NCI-H510A (cell line): ENCODE results near the gene CAPSL.
"Not testable (repeated sequence)": the region's sequence is repeated elsewhere in the genome, so short reads cannot be mapped to it uniquely, and the experiment has no call there.

ENCODE experiments used
- DNase-seq: peaks from one replicate; lab custom pipeline; 2025; lab: John Stamatoyannopoulos, UW

The CAPSL gene

DNA sequence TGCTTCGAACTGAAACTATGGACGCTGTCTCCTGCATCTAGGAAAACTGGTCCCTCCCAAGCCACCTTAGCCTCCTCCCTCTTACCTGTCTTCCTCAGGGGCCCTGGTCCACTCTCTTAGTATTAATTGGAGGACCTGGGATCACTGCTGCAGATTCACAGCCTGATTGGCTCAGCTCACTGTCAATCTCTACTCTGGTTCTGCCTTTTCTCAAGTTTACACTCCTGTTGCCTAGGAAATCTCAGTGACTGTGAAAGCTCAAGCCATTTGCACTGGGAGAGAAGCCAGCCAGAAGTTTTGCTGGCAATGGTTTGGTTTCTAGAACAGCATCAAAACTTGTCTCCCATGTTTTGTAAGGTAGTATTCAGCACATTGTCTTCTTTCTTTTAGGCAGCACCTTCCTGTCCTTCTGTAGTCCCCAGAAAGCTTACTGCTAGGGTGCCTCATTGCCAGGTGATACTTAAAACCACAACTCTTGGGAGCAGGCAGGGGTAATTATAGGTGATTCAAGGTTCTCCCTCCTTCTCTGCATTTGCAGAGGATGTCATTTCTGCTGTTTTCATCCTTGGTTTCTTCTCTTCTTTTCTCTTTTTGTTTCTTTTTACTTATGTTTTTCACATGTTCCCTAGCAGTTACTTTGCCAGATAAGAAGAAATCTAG lies at the start of gene CAPSL:
CAPSL (minus strand) TSS at position 55 of the 660 bp plus-strand sequence. CDS start 17,502 bp downstream, outside the sequence.
- DNase-seq, result no peak

DNA sequence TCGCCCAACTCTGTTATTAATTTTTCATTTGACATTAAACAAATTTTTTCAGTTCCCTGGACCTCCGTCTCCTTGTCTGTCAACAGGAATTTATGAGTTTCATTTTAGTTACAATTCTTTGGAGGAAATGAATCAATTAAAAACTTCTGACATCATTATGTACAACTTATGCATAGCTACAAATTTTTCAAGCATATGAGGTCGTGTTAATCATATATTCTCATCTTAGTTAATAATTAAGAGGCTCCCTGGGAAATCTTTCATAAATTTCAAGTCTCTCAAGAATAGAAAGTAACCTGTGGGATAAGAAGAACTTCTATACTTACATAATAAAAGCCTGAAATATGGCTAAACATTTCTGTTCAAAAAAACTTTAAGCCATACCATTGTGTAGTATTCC lies 49.4 kb upstream of the CAPSL start:
- DNase-seq, result no peak

DNA sequence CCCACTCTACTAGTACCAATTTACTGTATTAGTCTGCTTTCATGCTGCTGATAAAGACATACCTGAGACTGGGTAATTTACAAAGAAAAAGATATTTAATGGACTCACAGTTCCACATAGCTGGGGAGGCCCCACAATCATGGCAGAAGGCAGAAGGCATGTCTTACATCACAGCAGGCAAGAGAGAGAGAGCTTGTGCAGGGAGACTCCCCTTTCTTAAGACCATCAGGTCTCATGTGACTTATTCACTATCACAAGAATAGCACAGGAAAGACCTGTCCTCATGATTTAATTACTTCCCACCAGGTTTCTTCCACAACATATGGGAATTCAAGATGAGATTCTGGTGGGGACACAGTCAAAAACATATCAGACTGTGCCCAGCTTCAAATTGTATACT lies 41.3 kb upstream of the CAPSL start:
- DNase-seq, result no peak

DNA sequence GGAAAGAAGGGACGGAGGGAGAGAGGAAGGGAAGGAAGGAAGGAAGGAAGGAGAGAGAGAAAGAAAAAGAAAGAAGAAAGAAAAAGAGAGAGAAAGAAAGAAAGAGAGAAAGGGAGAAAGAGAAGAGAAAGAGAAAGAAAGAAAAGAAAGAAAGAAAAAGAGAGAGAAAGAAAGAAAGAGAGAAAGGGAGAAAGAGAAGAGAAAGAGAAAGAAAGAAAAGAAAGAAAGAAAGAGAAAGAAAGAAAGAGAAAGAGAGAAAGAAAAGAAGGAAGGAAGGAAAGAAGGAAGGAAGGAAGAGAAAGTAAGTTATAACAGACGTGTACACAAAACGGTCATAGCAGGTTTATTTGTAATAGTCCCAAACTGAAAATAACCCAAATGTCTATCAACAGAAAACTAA lies 38.4 kb upstream of the CAPSL start:
- DNase-seq, result not testable (repeated sequence)

GRCh38 chr5:35974570-35974969 lies 36.1 kb upstream of the CAPSL start:
- DNase-seq, result no peak

GRCh38 chr5:35971878-35972210 lies 33.4 kb upstream of the CAPSL start:
- no peak for DNase-seq

DNA sequence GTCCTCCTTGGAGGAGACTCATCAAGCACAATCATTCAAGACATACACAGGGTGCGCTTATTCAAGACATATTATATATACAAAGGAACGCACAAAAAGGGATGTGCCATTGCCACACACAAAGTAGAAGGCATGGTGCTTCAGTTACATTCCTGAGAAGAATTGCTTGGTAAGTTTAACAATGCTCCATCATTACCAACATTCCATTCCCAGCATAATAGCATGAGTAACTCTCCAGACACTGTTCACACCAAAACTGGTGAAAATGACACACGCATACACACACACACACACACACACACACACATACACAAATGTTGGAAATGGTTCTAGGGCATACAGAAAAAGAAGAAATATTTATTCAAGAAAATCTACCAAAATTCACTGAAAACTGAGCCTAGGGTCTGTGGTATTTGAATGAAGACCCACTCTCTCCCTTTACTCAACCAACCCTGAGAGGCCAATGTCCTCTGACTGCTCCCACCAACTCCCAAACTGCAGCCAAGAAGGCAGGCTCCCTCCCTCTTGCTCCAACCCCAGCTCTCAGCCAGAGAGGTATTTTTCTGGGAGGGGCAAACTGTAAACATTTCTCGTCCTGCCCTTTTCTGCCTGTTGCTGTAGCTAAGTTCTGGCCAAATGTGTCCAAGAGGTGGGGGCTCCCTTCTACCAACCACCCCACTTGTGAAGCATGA lies 32.9 kb upstream of the CAPSL start:
- no peak for DNase-seq

GRCh38 chr5:35963381-35963843 lies 25.0 kb upstream of the CAPSL start:
- DNase-seq, result no peak

DNA sequence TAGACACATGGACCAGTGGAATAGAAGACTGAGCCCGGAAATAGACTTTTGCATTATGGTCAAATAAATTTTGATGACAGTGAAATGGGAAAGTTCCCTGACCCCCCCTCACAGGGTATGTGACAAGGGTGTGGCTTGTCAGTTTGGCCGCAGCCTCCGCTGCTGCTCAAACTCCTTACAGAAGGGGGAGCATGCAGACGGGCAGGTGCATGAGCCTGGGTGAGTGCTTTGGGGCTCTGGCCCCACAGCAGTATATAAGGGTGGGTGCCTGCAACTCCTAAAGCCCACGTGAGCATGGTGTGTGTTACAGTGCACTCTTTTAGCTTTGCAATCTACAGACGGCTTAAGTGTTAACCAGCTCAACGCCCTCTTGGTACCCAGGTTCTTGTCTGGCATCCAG lies 21.9 kb upstream of the CAPSL start:
- no peak for DNase-seq

DNA sequence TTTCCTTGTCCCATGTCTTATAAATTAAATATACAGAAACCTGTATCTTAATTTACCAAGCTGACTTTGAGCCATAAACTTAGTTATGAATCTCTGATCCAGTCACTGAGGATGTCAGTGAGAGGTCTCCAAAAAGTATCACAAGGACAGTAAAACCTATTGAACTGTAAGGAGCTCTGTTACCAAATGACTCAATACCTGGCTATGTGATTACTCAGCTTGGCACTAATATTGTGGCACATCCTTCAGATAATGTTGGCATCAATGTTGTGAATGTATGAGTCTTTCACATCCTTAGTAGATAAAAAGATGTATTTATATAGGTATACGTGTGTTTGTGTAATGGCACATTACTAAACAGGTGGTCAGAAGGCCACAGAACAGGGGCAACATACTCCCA lies 18.0 kb upstream of the CAPSL start:
- DNase-seq, result no peak

GRCh38 chr5:35954175-35954574 lies 15.8 kb upstream of the CAPSL start:
- no peak for DNase-seq

- DNase-seq, result no peak
Observed at GRCh38 chr5:35947085-35947484, 8.7 kb upstream of the CAPSL start.

GRCh38 chr5:35939639-35940038 lies 1.2 kb upstream of the CAPSL start:
- DNase-seq, result no peak

GRCh38 chr5:35926389-35927051 lies 11.9 kb downstream of the CAPSL start:
- DNase-seq, result no peak

GRCh38 chr5:35924950-35925722 lies 13.3 kb downstream of the CAPSL start:
- DNase-seq, result no peak

GRCh38 chr5:35924122-35924949 lies 14.1 kb downstream of the CAPSL start:
- DNase-seq, result no peak

DNA sequence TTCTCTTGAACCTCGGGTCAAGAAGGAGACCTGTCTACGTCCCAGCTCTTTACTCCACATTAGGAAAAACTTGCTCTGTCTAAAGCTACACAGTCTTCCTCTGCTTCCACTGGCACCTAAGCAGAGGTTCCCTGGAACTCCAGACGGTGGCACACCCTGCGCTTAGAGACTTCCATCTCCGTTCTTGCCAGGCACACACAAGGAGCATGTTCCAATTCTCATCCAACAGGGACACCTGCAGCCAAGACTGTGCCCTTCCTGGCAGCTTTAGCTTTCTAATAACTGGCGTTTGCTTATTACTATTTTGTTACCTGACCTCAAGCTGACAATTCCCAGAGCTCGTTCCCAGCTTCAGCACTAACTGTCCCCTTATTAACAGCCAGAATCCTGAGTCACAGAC lies 16.0 kb downstream of the CAPSL start:
- DNase-seq, result no peak

DNA sequence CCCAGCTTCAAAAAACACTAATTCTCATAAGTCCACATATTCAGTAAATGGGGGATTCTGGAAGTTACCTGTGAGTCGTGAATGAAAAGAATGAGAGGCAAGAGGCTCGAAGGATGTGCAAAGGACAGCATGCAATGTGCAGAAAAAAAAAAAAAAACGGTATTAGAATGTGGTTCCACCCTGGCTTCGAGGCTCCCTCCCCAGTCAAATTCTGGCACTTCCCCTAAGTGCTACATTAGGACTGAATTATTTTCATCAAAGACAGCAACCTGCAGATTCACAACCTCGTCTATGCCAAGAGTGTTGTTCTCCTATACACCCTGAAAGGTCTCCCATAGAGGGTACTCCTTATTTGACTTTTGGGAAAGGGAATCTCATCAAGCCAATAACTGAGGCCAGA lies 16.5 kb downstream of the CAPSL start:
- no peak for DNase-seq

DNA sequence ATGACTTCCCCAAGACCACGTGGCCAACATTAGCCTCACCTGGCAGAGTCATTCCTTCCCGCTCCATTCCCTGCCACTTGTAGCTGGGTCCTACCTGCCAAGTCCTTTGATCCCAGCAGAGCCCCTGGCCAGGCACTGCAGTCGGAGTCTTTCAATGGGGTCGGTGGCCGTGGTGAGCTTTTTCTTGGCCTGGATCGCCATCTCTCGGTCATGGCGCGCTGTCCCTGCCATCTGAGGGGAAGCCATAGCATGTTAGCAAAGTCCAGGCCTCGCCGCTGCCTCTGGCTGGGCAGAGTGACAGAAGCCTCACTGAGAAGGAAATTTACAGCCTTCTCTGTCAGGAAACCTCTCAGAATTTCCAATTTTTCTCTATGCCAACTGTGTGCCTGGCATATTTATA lies 17.5 kb downstream of the CAPSL start:
- DNase-seq, result no peak

DNA sequence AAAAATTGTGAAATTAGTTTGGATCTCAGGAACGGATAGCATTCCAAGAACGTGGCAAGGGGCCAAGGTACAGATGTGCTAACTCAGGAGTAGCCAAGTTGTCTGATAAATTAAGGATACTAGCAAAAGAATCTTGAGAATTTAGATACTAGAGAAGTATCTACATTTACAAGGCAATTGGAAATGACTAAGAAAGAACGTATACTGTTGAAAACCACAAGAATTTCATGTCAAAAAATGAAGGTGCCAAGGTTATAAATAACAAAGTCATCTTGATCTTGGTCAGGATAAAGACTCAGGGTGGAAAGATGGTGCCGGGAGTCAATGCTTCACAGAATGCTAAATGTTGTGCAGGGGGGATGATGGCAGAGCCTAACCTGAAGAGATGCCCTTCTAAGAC lies 19.2 kb downstream of the CAPSL start:
- no peak for DNase-seq

DNA sequence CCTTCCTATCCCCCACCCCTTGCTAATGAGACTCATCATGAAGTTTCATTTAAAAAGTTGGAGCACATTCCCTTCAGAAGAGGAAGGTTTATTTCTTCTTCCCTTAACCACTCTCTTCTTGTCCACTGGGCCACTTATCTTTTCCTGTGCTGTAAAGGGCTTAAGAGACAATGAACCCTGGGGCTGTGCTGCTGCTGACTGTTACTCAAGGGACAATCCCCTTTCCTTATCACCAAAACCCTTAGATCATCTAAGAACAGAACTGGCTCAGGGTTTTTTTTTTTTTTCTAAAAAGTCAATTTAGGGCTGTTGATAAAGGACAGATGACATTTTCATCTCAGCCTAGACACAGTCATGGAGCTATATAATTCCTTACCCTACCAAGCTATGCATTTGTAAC lies 29.6 kb downstream of the CAPSL start:
- no peak for DNase-seq

DNA sequence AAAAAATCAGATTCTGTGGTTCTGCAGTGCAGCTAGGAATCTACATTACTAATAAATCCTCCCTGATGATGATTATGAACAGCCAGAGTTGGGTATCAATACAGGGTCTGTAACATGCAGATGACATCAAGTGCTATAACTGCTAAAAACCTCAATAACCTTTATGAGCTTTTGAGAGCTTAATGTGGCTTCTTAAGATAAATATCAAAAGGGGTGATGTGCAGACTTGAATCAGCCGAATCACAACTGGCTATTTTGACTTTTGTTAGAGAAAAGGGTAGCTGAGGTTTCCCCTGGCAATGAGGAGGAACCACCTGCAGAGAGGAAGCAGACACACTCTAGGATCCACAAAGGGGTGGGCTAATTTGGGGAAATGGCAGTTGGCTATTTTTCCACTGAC lies 30.2 kb downstream of the CAPSL start:
- no peak for DNase-seq
